BE2C (cell line): ENCODE measurements around the gene C12orf75.
"Not testable (repeated sequence)": the region's sequence is repeated elsewhere in the genome, so short reads cannot be mapped to it uniquely, and the experiment has no call there.

Source experiments
- DNase-seq: peaks from one replicate; pipeline ENCODE4 v3.0.0-alpha.2; 2020
- H3K27me3 ChIP-seq: fragments of 250-450 bp; sonication (Bioruptor Pico); 2 replicates; pipeline ENCODE4 v1.5.1; 2020; ENCODE audit warnings: mild to moderate bottlenecking
- H3K36me3 ChIP-seq: fragments of 250-450 bp; sonication (Bioruptor Pico); 2 replicates; pipeline ENCODE4 v1.5.1; 2020; ENCODE audit warnings: mild to moderate bottlenecking
- H3K4me1 ChIP-seq: fragments of 250-450 bp; sonication (Bioruptor Pico); 2 replicates; pipeline ENCODE4 v1.5.1; 2020
- H3K4me3 ChIP-seq: 2 replicates; pipeline ENCODE4 v1.5.1; 2011; ENCODE audit warnings: low read depth, low read length
- H3K9me3 ChIP-seq: fragments of 250-450 bp; sonication (Bioruptor Pico); 2 replicates; pipeline ENCODE4 v1.5.1; 2020
- TF ChIP-seq, protein P1 (sequence below): IDR thresholded peaks from 2 replicates; pipeline ENCODE4 v1.5.1; 2012; ENCODE audit warnings: mild to moderate bottlenecking, low read depth, low read length

The C12orf75 gene

DNA sequence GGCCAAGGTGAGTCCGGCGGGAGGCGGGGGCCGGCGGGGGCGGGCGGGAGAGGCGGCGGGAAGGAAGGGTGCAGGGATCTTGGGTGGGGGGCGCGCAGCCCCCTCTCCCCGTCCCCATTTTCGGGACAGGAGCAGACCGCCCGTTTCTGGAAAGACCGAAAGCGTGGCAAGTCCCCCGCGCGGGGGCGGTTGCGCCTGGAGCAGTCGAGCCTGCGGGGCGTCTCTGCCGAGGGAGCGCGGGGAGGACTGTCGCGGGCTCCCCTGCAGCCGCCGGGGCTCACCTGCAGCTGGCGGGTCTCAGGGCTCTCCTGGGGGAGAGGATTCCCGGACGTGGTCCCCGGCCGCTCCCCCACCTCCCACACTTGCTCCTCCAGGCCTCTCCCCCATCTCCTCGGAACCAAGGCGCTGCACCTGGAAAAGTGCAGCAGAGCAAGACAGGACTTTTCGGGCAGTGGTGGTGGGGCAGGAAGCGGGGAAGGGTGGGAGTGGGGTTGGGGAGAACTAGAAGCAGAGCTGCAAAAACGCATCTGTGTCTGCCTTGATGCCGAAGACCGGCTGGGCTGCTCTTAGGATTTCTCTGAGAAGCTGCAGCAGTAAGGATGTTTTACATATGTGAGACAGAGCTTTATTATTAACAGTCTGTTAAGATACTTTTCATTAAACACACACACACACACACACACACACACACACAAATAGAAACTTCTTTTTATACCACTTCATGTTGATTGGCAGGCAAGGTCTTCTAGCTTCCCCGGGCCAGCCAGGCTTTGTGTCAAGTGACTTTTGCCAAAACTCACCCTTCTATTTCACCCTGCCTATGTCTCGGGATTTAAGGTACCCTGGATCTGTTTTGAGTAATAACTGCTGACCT is 677 bp downstream of the C12orf75 start:
- DNase-seq: peak; percentile 37
- Histone ChIP-seq H3K4me3 (peak overlapping the region; percentile 60), H3K36me3 (no peaks in the 10 kb centered on the region), H3K27me3 (peaks cover 12% of the 10 kb centered on the region), H3K9me3 (no peaks in the 10 kb centered on the region), H3K4me1 (no peaks in the 10 kb centered on the region)
- TF ChIP-seq, protein P1, sequence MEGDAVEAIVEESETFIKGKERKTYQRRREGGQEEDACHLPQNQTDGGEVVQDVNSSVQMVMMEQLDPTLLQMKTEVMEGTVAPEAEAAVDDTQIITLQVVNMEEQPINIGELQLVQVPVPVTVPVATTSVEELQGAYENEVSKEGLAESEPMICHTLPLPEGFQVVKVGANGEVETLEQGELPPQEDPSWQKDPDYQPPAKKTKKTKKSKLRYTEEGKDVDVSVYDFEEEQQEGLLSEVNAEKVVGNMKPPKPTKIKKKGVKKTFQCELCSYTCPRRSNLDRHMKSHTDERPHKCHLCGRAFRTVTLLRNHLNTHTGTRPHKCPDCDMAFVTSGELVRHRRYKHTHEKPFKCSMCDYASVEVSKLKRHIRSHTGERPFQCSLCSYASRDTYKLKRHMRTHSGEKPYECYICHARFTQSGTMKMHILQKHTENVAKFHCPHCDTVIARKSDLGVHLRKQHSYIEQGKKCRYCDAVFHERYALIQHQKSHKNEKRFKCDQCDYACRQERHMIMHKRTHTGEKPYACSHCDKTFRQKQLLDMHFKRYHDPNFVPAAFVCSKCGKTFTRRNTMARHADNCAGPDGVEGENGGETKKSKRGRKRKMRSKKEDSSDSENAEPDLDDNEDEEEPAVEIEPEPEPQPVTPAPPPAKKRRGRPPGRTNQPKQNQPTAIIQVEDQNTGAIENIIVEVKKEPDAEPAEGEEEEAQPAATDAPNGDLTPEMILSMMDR: no peak

DNA sequence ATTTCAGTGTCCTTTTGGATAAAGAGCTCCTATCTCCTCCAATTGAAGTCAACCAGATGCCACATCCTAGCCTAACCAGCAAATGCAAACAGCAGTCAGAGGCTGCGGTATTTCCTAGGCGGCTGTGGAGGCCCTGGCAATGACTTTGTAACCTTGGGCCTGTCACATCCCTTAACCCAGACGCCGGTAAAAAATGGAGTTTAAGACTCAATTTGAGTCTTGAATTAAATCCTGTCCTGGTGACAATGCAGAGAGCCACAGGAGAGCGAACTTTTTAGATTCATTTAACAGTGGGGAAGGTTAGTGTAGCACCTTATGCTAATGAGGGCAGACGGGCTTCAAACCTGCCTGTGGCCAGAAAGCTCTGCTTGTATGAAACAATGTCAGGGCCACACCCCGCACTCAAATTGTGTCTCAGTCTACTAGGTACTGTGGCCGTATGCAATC is 1.3 kb downstream of the C12orf75 start:
- no peak for DNase-seq
- Histone ChIP-seq H3K36me3 (no peaks in the 10 kb centered on the region), H3K9me3 (no peaks in the 10 kb centered on the region), H3K4me3 (peak overlapping the region; percentile 60; the same call in 1 of the 2 replicates), H3K4me1 (no peaks in the 10 kb centered on the region), H3K27me3 (peaks cover 12% of the 10 kb centered on the region)
- TF ChIP-seq, protein P1: no peak

DNA sequence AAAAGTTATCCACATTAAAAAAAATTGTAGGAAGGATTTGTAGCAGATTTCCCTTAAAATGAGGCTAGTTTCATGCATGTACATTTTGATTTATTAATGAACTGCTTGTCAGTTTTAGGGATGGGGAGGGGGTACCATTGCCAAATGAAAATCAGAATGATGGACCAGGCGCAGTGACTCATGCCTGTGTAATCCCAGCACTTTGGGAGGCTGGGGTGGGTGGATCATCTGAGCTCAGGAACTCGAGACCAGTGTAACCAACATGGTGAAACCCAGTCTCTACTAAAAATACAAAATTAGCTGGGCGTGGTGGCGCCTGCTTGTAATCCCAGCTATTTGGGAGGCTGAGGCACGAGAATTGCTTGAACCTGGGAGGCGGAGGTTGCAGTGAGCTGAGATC is 1.8 kb downstream of the C12orf75 start:
- DNase-seq, H3K36me3 ChIP-seq, H3K4me3 ChIP-seq, H3K9me3 ChIP-seq, H3K4me1 ChIP-seq: not testable (repeated sequence)
- peaks cover 12% of the 10 kb centered on the region for H3K27me3 ChIP-seq

- H3K4me3 ChIP-seq: no peak overlapping the region
- H3K9me3 ChIP-seq: no peaks in the 10 kb centered on the region
- DNase-seq: no peak
- TF ChIP-seq, protein P1: no peak
- H3K36me3 ChIP-seq: no peaks in the 10 kb centered on the region
- H3K4me1 ChIP-seq: no peaks in the 10 kb centered on the region
- peaks cover 12% of the 10 kb centered on the region for H3K27me3 ChIP-seq
Measured at GRCh38 chr12:105332925-105333324, 2.4 kb downstream of the C12orf75 start.

- no peak for DNase-seq
- no peak overlapping the region for H3K4me3 ChIP-seq
- no peaks in the 10 kb centered on the region for H3K36me3 ChIP-seq
- H3K27me3 ChIP-seq: peaks cover 12% of the 10 kb centered on the region
- no peaks in the 10 kb centered on the region for H3K4me1 ChIP-seq
- TF ChIP-seq, protein P1: no peak
- no peaks in the 10 kb centered on the region for H3K9me3 ChIP-seq
Measured at GRCh38 chr12:105334001-105334400, 3.5 kb downstream of the C12orf75 start.

DNA sequence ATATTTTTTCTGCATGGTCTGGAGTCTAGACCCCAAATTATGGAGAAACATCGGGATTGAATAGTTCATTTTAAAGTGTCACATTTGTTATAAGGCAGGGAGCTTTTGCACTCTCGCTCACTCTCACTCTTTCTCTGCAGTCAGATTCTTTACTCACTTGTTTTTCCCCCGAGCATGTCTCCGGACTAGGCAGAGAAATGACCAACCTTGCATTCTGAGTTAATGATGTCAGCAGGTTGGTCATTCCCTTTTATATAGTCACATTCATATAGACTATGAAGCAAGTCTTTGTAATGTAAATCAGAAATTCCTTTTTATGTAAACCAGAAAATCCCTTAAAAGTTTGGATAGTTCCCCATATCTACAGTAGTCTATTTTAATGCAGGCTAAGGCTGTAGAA is 4.1 kb downstream of the C12orf75 start:
- H3K4me3 ChIP-seq: no peak overlapping the region

More for the DNA sequence above, 4.1 kb downstream of the C12orf75 start:
- no peaks in the 10 kb centered on the region for H3K36me3 ChIP-seq
- no peaks in the 10 kb centered on the region for H3K4me1 ChIP-seq
- H3K27me3 ChIP-seq: peaks cover 12% of the 10 kb centered on the region
- no peak for DNase-seq
- TF ChIP-seq, protein P1: no peak
- H3K9me3 ChIP-seq: no peaks in the 10 kb centered on the region
